Upper lobe of right lung (tissue), 1 donor: Measurements from ENCODE around the gene GTSF1L. TPM values are rescaled to one million over a fixed set of nuclear protein-coding genes. Genes with fewer than 3 reads are reported as not detected.

Experiments used
- ATAC-seq: fragments of 200-7000 bp; cut with Tn5 transposase; one replicate; pipeline ENCODE4 v1.9.1; 2020; ENCODE audit warnings: mild to moderate bottlenecking, moderate library complexity
- DNase-seq: peaks from one replicate; pipeline ENCODE4 v3.0.0-alpha.2; 2020
- H3K27ac ChIP-seq: fragments of 200-600 bp; one replicate; pipeline ENCODE4 v1.8.0; 2022
- H3K27me3 ChIP-seq: fragments of 200-600 bp; one replicate; pipeline ENCODE4 v1.8.0; 2022; ENCODE audit warnings: mild to moderate bottlenecking
- H3K36me3 ChIP-seq: fragments of 200-600 bp; one replicate; pipeline ENCODE4 v1.8.0; 2022
- H3K4me1 ChIP-seq: fragments of 200-600 bp; one replicate; pipeline ENCODE4 v1.8.0; 2022
- H3K4me3 ChIP-seq: fragments of 200-600 bp; one replicate; pipeline ENCODE4 v1.8.0; 2022; ENCODE audit warnings: mild to moderate bottlenecking
- H3K9me3 ChIP-seq: fragments of 200-600 bp; one replicate; pipeline ENCODE4 v1.8.0; 2022
- CTCF ChIP-seq: fragments of 200-600 bp; IDR thresholded peaks from one replicate; pipeline ENCODE4 v1.8.0; 2022; ENCODE audit warnings: antibody characterized with exemption
- intact Hi-C: fragments of 100-400 bp; cut with DNase I; formaldehyde crosslinking; loops from one replicate; pipeline ENCODE4 v1.11.0; 2022
- total RNA-seq: library from RNA; stranded (reverse); fragmentation: NEBNext Ultra II Directional; extraction: Animal tissue kit (Norgen Biotek cat#: 25700); gene quantifications from one replicate; pipeline ENCODE4 v1.2.1, GENCODE V29; 2021
- donor health status: DM: no; HTN: yes; CAD: no; lungs with severe emphysema.

GTSF1L gene
- total RNA-seq, 1 donor from 2014 or later, result not detected

GRCh38 chr20:43731927-43732326, 5.1 kb upstream of the GTSF1L start:
- Histone ChIP-seq H3K9me3 (no peaks in the 10 kb centered on the region), H3K27me3 (peaks cover 3% of the 10 kb centered on the region), H3K4me3 (no peak overlapping the region), H3K4me1 (no peaks in the 10 kb centered on the region), H3K36me3 (no peaks in the 10 kb centered on the region), H3K27ac (no peak overlapping the region)
- no peak for DNase-seq
- intact Hi-C loops, result no loop called here
- ATAC-seq, result no peak
- no peak for TF ChIP-seq CTCF

DNA sequence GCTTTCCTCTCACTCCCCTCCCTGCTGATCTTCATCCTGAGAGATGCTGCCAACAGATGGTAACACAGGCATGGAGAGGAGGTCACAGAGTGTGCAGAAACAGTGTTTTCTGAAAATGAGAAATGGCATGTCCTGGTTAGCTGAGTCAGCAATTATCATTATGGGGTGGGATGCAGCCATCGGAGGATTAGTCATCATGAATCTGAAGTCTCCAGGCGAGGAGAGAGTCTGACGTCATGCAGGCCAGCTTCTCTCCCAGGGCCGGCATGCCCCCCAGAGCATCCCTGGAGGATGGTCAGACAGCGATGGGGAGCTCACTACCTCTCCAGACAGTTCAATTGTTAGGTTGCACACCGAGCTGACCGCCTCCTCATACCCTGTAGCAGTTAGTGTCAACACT, 4.7 kb upstream of the GTSF1L start:
- H3K9me3 ChIP-seq, result no peaks in the 10 kb centered on the region
- TF ChIP-seq CTCF, result no peak
- intact Hi-C loops, result no loop called here
- H3K4me1 ChIP-seq, result no peaks in the 10 kb centered on the region
- no peak overlapping the region for H3K27ac ChIP-seq
- ATAC-seq (no peak), DNase-seq (no peak)
- H3K4me3 ChIP-seq, result no peak overlapping the region
- H3K36me3 ChIP-seq, result no peaks in the 10 kb centered on the region
- H3K27me3 ChIP-seq, result peaks cover 3% of the 10 kb centered on the region

DNA sequence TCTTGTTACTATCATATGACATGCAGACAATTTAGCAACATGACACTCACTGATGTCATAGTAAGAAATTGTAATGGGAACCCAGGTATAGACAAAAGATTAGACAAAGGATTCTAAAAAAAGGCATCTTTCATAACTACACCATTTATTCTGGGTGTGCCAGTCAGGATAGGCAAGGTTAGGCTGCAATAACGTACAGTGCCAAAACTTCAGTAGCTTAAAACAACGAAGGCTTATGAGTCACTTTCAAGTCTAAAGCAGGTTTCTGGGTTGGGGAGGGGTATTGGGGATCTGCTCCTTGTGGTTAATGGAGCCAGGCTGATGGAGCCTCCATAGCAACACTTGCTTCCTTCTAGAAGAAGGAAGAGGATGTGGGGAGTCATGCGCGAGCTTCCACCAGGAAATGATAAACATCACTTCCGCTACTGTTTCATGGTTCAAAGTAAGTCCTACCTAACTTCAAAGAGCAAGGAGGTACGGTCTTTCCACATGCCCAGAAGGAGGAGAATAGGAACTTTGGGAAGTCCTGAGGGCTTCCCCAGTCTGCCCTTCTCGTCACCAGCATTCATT, 2.0 kb upstream of the GTSF1L start:
- no peaks in the 10 kb centered on the region for H3K9me3 ChIP-seq
- intact Hi-C loops, result no loop called here
- no peak overlapping the region for H3K27ac ChIP-seq
- no peak for TF ChIP-seq CTCF
- H3K4me1 ChIP-seq, result no peaks in the 10 kb centered on the region
- peaks cover 3% of the 10 kb centered on the region for H3K27me3 ChIP-seq
- H3K36me3 ChIP-seq, result no peaks in the 10 kb centered on the region
- DNase-seq (no peak), ATAC-seq (no peak)
- no peak overlapping the region for H3K4me3 ChIP-seq

DNA sequence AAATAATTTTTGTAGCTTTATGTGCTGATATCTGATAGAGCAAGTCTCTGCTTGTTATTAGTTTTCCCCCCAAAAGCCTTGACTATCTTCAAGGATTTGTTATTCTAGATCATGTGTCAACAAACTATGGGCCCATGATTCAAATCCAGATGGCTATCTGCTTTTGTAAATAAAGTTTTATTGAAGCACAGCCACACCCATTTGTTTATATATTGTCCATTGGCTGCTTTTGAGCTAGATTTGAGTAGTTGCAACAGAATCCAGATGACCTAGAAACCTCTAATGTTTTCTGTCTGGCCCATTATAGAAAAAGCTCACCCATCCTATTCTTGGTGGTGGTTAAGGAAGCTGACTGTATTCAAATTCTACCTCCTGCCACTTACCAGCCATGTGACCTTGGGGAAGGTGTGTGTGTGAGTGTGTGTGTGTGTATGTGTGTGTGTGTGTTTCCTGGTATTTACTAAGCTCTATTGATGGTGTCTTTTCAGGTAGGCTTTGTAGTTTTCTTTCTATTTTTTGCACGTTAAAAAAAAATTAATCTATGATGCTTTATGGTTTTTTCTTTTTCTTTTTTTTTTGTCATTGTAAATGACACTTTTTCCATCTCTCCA, 1.3 kb upstream of the GTSF1L start:
- Histone ChIP-seq H3K27me3 (peaks cover 3% of the 10 kb centered on the region), H3K27ac (no peak overlapping the region), H3K9me3 (no peaks in the 10 kb centered on the region), H3K36me3 (no peaks in the 10 kb centered on the region), H3K4me3 (no peak overlapping the region), H3K4me1 (no peaks in the 10 kb centered on the region)
- no peak for TF ChIP-seq CTCF
- intact Hi-C loops, result no loop called here
- ATAC-seq (no peak), DNase-seq (no peak)

GRCh38 chr20:43726333-43726732, 469 bp downstream of the GTSF1L start:
- no peak for ATAC-seq
- no peak overlapping the region for H3K27ac ChIP-seq
- intact Hi-C loops, result no loop called here

More at GRCh38 chr20:43726333-43726732, 469 bp downstream of the GTSF1L start:
- TF ChIP-seq CTCF, result no peak
- Histone ChIP-seq H3K9me3 (no peaks in the 10 kb centered on the region), H3K4me1 (no peaks in the 10 kb centered on the region), H3K4me3 (no peak overlapping the region), H3K27me3 (no peaks in the 10 kb centered on the region), H3K36me3 (no peaks in the 10 kb centered on the region)
- no peak for DNase-seq
